ENCODE data around the gene RALBP1.

The RALBP1 gene

GRCh38 chr18:9513971-9514512, 38.7 kb downstream of the RALBP1 start:
- DNase-seq = no peak

GRCh38 chr18:9516437-9517064, 41.2 kb downstream of the RALBP1 start:
- no peak for DNase-seq

- no peak for DNase-seq
These were observed 42.6 kb downstream of the RALBP1 start for GRCh38 chr18:9517869-9518268.

GRCh38 chr18:9519399-9519798, 44.1 kb downstream of the RALBP1 start:
- no peak for DNase-seq

GRCh38 chr18:9520666-9521065, 45.4 kb downstream of the RALBP1 start:
- no peak for DNase-seq

GRCh38 chr18:9521770-9522169, 46.5 kb downstream of the RALBP1 start:
- no peak for DNase-seq

GRCh38 chr18:9522952-9523351, 47.6 kb downstream of the RALBP1 start:
- no peak for DNase-seq

- DNase-seq = no peak
These were observed 51.1 kb downstream of the RALBP1 start for GRCh38 chr18:9526458-9526857.

- no peak for DNase-seq
These were observed 55.1 kb downstream of the RALBP1 start for GRCh38 chr18:9530226-9531009.

- DNase-seq = no peak
These were observed 56.6 kb downstream of the RALBP1 start for GRCh38 chr18:9531791-9532410.

GRCh38 chr18:9534844-9535243, 59.5 kb downstream of the RALBP1 start:
- DNase-seq = no peak

GRCh38 chr18:9535430-9535991, 60.2 kb downstream of the RALBP1 start:
- no peak for DNase-seq

GRCh38 chr18:9536354-9537152, 61.2 kb downstream of the RALBP1 start:
- no peak for DNase-seq

- no peak for DNase-seq
These were observed 62.4 kb downstream of the RALBP1 start for GRCh38 chr18:9537677-9538076.

GRCh38 chr18:9539283-9539682, 64.0 kb downstream of the RALBP1 start:
- no peak for DNase-seq

GRCh38 chr18:9539938-9540337, 64.6 kb downstream of the RALBP1 start:
- DNase-seq = no peak

GRCh38 chr18:9542924-9543323, 67.6 kb downstream of the RALBP1 start:
- no peak for DNase-seq

GRCh38 chr18:9545029-9545428, 69.7 kb downstream of the RALBP1 start:
- DNase-seq = no peak

GRCh38 chr18:9546468-9546867, 71.2 kb downstream of the RALBP1 start:
- no peak for DNase-seq

- DNase-seq = no peak
These were observed 72.5 kb downstream of the RALBP1 start for GRCh38 chr18:9547782-9548181.

GRCh38 chr18:9549405-9549804, 74.1 kb downstream of the RALBP1 start:
- no peak for DNase-seq

GRCh38 chr18:9550429-9550828, 75.1 kb downstream of the RALBP1 start:
- no peak for DNase-seq

GRCh38 chr18:9552191-9552590, 76.9 kb downstream of the RALBP1 start:
- DNase-seq = no peak
